HL-60 (cell line): ENCODE data around the gene MCF2L2.

Experiments
- CTCF ChIP-seq: IDR thresholded peaks from one replicate; pipeline ENCODE4 v1.5.1; 2011; ENCODE audit warnings: low read length, control low read depth, inconsistent platforms; ENCODE audit not compliant: insufficient read depth
- GABPA ChIP-seq: IDR thresholded peaks from 2 replicates; pipeline ENCODE4 v1.6.1; 2012; ENCODE audit warnings: low read depth
- REST ChIP-seq: IDR thresholded peaks from 2 replicates; pipeline ENCODE4 v1.6.1; 2012; ENCODE audit warnings: low read depth; ENCODE audit not compliant: insufficient replicate concordance

- TF ChIP-seq CTCF = no peak
- no peak for TF ChIP-seq REST
- no peak for TF ChIP-seq GABPA
Observed at GRCh38 chr3:183178833-183179549, 249.4 kb downstream of the MCF2L2 start.
